Esophagus squamous epithelium (tissue), 4 donors: ENCODE data around the gene PNN.

Experiments used
- POLR2A ChIP-seq, 4 donors: fragments of 450-650 bp; IDR thresholded peaks; one replicate each; pipeline ENCODE4 v1.6.1; 2017; ENCODE audit warnings: antibody characterized with exemption in 4 of 4, mild to moderate bottlenecking in 4 of 4, moderate library complexity in 3 of 4
- TF ChIP-seq, protein P1 (sequence below), 6 experiments: fragments of 450-650 bp in 4 of 6; fragments of 200-600 bp in 2 of 6; sonication (generic) in 2 of 6; IDR thresholded peaks; one replicate each; pipeline ENCODE4 v1.5.1; 2016 to 2019; ENCODE audit warnings: antibody characterized with exemption in 6 of 6, mild to moderate bottlenecking in 4 of 6, moderate library complexity in 4 of 6

DNA sequence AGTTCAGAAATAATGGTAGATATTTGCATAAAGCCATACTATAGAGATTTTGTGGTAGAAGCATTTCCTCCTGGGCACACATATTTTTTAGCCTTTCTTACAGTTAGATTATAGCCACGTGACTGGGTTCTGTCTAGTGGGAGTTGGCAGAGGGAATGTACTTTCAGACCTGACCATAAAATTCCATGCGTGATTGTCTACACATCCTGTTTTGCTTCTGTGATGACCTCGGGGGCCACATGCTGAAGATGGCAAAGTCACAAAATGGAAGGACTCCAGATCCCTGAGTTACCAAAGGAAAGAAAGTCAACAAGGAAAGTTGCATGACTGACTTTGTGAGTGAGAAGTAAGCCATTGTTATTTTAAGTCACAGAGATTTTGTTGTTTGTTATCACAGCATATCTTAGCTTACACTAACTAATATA, 44.0 kb downstream of the PNN start:
- TF ChIP-seq, protein P1, sequence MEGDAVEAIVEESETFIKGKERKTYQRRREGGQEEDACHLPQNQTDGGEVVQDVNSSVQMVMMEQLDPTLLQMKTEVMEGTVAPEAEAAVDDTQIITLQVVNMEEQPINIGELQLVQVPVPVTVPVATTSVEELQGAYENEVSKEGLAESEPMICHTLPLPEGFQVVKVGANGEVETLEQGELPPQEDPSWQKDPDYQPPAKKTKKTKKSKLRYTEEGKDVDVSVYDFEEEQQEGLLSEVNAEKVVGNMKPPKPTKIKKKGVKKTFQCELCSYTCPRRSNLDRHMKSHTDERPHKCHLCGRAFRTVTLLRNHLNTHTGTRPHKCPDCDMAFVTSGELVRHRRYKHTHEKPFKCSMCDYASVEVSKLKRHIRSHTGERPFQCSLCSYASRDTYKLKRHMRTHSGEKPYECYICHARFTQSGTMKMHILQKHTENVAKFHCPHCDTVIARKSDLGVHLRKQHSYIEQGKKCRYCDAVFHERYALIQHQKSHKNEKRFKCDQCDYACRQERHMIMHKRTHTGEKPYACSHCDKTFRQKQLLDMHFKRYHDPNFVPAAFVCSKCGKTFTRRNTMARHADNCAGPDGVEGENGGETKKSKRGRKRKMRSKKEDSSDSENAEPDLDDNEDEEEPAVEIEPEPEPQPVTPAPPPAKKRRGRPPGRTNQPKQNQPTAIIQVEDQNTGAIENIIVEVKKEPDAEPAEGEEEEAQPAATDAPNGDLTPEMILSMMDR (IDR thresholded peaks at IDR 0.05), result no peak
- no peak for TF ChIP-seq POLR2A (IDR thresholded peaks at IDR 0.05)
